OCI-LY7 (cell line): ENCODE results near the gene DDX39B. TPM values are rescaled to one million over a fixed set of nuclear protein-coding genes. Genes with fewer than 3 reads are reported as not detected.
"Not testable (repeated sequence)": the region's sequence is repeated elsewhere in the genome, so short reads cannot be mapped to it uniquely, and the experiment has no call there.

ENCODE experiments used
- BruUV-seq: library from RNA; stranded (reverse); fragments of 400-500 nt; replicated peaks from 2 replicates; lab custom pipeline; 2021; lab: Mats Ljungman, UMichigan
- CTCF ChIA-PET: fragments of 300-600 bp; sonication (Branson Sonifier 250); formaldehyde crosslinking; loops from one replicate; lab custom pipeline; 2022; ENCODE audit warnings: antibody characterized with exemption; ENCODE audit not compliant: unreplicated experiment; lab: Charles Lee
- POLR2A ChIA-PET: fragments of 300-600 bp; sonication (Branson Sonifier 250); formaldehyde crosslinking; loops from one replicate; lab custom pipeline; 2022; ENCODE audit warnings: antibody characterized with exemption; lab: Charles Lee
- DNase-seq: peaks from one replicate; pipeline ENCODE4 v3.0.0-alpha.2; 2015; ENCODE audit warnings: low spot score
- H2AFZ ChIP-seq: fragments of 200-600 bp; sonication (generic), shearing (Covaris generic); 2 replicates; pipeline ENCODE4 v1.6.1; 2014; ENCODE audit warnings: mild to moderate bottlenecking, antibody characterized with exemption, low read length, moderate library complexity
- H3K27ac ChIP-seq: fragments of 200-600 bp; sonication (generic); 2 replicates; pipeline ENCODE4 v1.5.1; 2014; ENCODE audit warnings: mixed run types, low read depth, mild to moderate bottlenecking, moderate library complexity, low read length, inconsistent platforms; ENCODE audit not compliant: poor library complexity, severe bottlenecking
- H3K36me3 ChIP-seq: fragments of 200-600 bp; sonication (generic); 2 replicates; pipeline ENCODE4 v1.6.1; 2014; ENCODE audit warnings: mild to moderate bottlenecking, antibody characterized with exemption, low read length, moderate library complexity, mixed read lengths; ENCODE audit not compliant: insufficient read depth
- H3K4me1 ChIP-seq: fragments of 200-600 bp; sonication (generic); 2 replicates; pipeline ENCODE4 v1.5.1; 2014; ENCODE audit warnings: mild to moderate bottlenecking, low read length; ENCODE audit not compliant: insufficient read depth, poor library complexity, severe bottlenecking
- H3K4me2 ChIP-seq: fragments of 200-600 bp; sonication (generic); 2 replicates; pipeline ENCODE4 v1.6.1; 2014; ENCODE audit warnings: mild to moderate bottlenecking, low read length
- H3K4me3 ChIP-seq: fragments of 200-600 bp; sonication (generic); 2 replicates; pipeline ENCODE4 v1.5.1; 2014; ENCODE audit warnings: mild to moderate bottlenecking, low read depth, low read length; ENCODE audit not compliant: poor library complexity, severe bottlenecking
- H3K79me2 ChIP-seq: fragments of 200-600 bp; sonication (generic); 2 replicates; pipeline ENCODE4 v1.6.1; 2016; ENCODE audit warnings: low read depth, mild to moderate bottlenecking, low read length, moderate library complexity, mixed read lengths; ENCODE audit not compliant: insufficient read depth
- H3K9me2 ChIP-seq: fragments of 200-600 bp; sonication (generic); 2 replicates; pipeline ENCODE4 v1.6.1; 2016; ENCODE audit warnings: mild to moderate bottlenecking, low read length, mixed read lengths; ENCODE audit not compliant: insufficient read depth
- H3K9me3 ChIP-seq: fragments of 200-600 bp; sonication (generic); 2 replicates; pipeline ENCODE4 v1.6.1; 2014; ENCODE audit warnings: mild to moderate bottlenecking, mixed run types, low read length, mixed read lengths
- H4K20me1 ChIP-seq: fragments of 200-600 bp; sonication (generic); 2 replicates; pipeline ENCODE4 v1.6.1; 2014; ENCODE audit warnings: mild to moderate bottlenecking, antibody characterized with exemption, low read length, moderate library complexity, mixed read lengths; ENCODE audit not compliant: insufficient read depth
- CTCF ChIP-seq: fragments of 200-600 bp; sonication (generic); conservative IDR thresholded peaks from 2 replicates; pipeline ENCODE4 v1.5.1; 2014; ENCODE audit warnings: mild to moderate bottlenecking, antibody characterized with exemption, low read length, moderate library complexity, mixed read lengths
- EZH2phosphoT487 ChIP-seq: fragments of 200-600 bp; sonication (generic); IDR thresholded peaks from 2 replicates; pipeline ENCODE4 v1.6.1; 2018; ENCODE audit warnings: low read depth, borderline replicate concordance, mild to moderate bottlenecking, mixed run types, antibody characterized with exemption, low read length, moderate library complexity, mixed read lengths
- intact Hi-C: fragments of 100-400 bp; cut with micrococcal nuclease; formaldehyde crosslinking; loops from one replicate; pipeline ENCODE4 v1.10.0; 2022; ENCODE audit not compliant: unreplicated experiment
- total RNA-seq, 2 experiments: library from RNA; depleted of rRNA in 1 of 2; stranded (reverse); fragments of >200 nt in 1 of 2; shearing (Covaris generic) in 1 of 2; gene quantifications; 2 replicates each; pipeline ENCODE4 v1.2.3, GENCODE V29; 2014 to 2022

Gene DDX39B
- total RNA-seq, 2 experiments from 2014 or later, result 481 to 736 TPM

- CTCF ChIA-PET, result no interaction called here
- no peaks in the 10 kb centered on the region for H3K4me1 ChIP-seq
- TF ChIP-seq EZH2phosphoT487 (no peak), CTCF (no peak)
- H2AFZ ChIP-seq, result no peak overlapping the region
- BruUV-seq, result no TSS peak
- no peak overlapping the region for H3K27ac ChIP-seq
- no peak overlapping the region for H3K4me2 ChIP-seq
- H3K9me3 ChIP-seq, result no peaks in the 10 kb centered on the region
- H3K4me3 ChIP-seq, result no peak overlapping the region
- intact Hi-C loops, result no loop called here
- POLR2A ChIA-PET, result interaction anchor here (0.7 kb wide), 1 partner anchor 225 kb away, joined by 3 read pairs; no protein-coding TSS in a partner anchor
- no peaks in the 10 kb centered on the region for H4K20me1 ChIP-seq
- DNase-seq, result no peak
- H3K79me2 ChIP-seq, result no peaks in the 10 kb centered on the region
- H3K36me3 ChIP-seq, result peaks cover 33% of the 10 kb centered on the region
- H3K9me2 ChIP-seq, result no peaks in the 10 kb centered on the region
These were observed 28.2 kb downstream of the DDX39B start for GRCh38 chr6:31513456-31514165.

- H3K4me1 ChIP-seq, result no peaks in the 10 kb centered on the region
- POLR2A ChIA-PET, result interaction anchor here (0.5 kb wide), 1 partner anchor 16 kb away, joined by 3 read pairs; no protein-coding TSS in a partner anchor
- no peaks in the 10 kb centered on the region; the same call in 1 of the 2 replicates for H4K20me1 ChIP-seq
- H3K4me2 ChIP-seq, result no peak overlapping the region
- no peak overlapping the region for H2AFZ ChIP-seq
- TF ChIP-seq EZH2phosphoT487, result no peak
- no peak for TF ChIP-seq CTCF
- BruUV-seq, result no TSS peak
- CTCF ChIA-PET, result no interaction called here
- intact Hi-C loops, result no loop called here
- DNase-seq, result no peak
- peaks cover 68% of the 10 kb centered on the region for H3K36me3 ChIP-seq
- no peaks in the 10 kb centered on the region for H3K9me2 ChIP-seq
- no peaks in the 10 kb centered on the region for H3K9me3 ChIP-seq
- no peak overlapping the region for H3K27ac ChIP-seq
- no peak overlapping the region for H3K4me3 ChIP-seq
- H3K79me2 ChIP-seq, result peaks cover 2% of the 10 kb centered on the region
These were observed 31.8 kb downstream of the DDX39B start for GRCh38 chr6:31510007-31510406.

GRCh38 chr6:31509036-31509435 is 32.8 kb downstream of the DDX39B start:
- H3K4me2 ChIP-seq, H4K20me1 ChIP-seq, CTCF ChIA-PET, H3K4me3 ChIP-seq, DNase-seq, POLR2A ChIA-PET, intact Hi-C loops, H2AFZ ChIP-seq, H3K9me3 ChIP-seq, H3K27ac ChIP-seq, BruUV-seq, H3K9me2 ChIP-seq, H3K4me1 ChIP-seq: not testable (repeated sequence)
- peaks cover 68% of the 10 kb centered on the region for H3K36me3 ChIP-seq
- peaks cover 12% of the 10 kb centered on the region for H3K79me2 ChIP-seq
